GM12878 (cell line): ENCODE results near the gene RTN4RL1. TPM values are rescaled to one million over a fixed set of nuclear protein-coding genes. Genes with fewer than 3 reads are reported as not detected.

Experiments
- ATAC-seq: fragments of 200-7000 bp; cut with Tn5 transposase; 3 replicates; pipeline ENCODE4 v1.9.1; 2020; ENCODE audit warnings: mild to moderate bottlenecking, moderate library complexity
- BruUV-seq: library from RNA; stranded (reverse); fragments of 400-500 nt; replicated peaks from 2 replicates; lab custom pipeline; 2021; lab: Mats Ljungman, UMichigan
- CTCF ChIA-PET: fragments of 300-600 bp; sonication (Branson Sonifier 250); formaldehyde crosslinking; extraction: SDS; loops from one replicate; lab custom pipeline; 2021; ENCODE audit warnings: inconsistent platforms; lab: Yijun Ruan, JAX
- POLR2A ChIA-PET: fragments of 350-600 bp; formaldehyde crosslinking; extraction: SDS; loops from one replicate; lab custom pipeline; 2021; ENCODE audit warnings: inconsistent platforms; lab: Charles Lee
- RAD21 ChIA-PET: fragments of 300-600 bp; sonication (Branson Sonifier 250); formaldehyde crosslinking; loops from one replicate; lab custom pipeline; 2023; ENCODE audit warnings: antibody characterized with exemption; ENCODE audit not compliant: unreplicated experiment; lab: Charles Lee
- SMC1A ChIA-PET: fragments of 300-600 bp; sonication (Branson Sonifier 250); formaldehyde crosslinking; loops from one replicate; lab custom pipeline; 2023; ENCODE audit not compliant: unreplicated experiment, uncharacterized antibody; lab: Charles Lee
- DNase-seq: peaks from one replicate; pipeline ENCODE4 v3.0.0-alpha.2; 2011; ENCODE audit warnings: low read depth, low spot score
- FAIRE-seq: peaks from 3 replicates; lab custom pipeline; 2011; peaks lifted over from hg19 to GRCh38; lab: Jason Lieb, UNC
- H2AFZ ChIP-seq: 2 replicates; pipeline ENCODE4 v1.6.0; 2011; ENCODE audit warnings: low read depth, low read length, control low read depth; ENCODE audit not compliant: control insufficient read depth
- H3K27ac ChIP-seq: 2 replicates; pipeline ENCODE4 v1.5.1; 2011; ENCODE audit warnings: control low read depth; ENCODE audit not compliant: control insufficient read depth, insufficient read depth
- H3K27me3 ChIP-seq, 2 experiments: replicated peaks in 1 of 2; 2 replicates each; pipeline versions ENCODE4 v1.6.0 to v1.6.1; 2011; ENCODE audit warnings: low read length in 1 of 2; ENCODE audit not compliant: control insufficient read depth in 2 of 2, insufficient read depth in 2 of 2
- H3K36me3 ChIP-seq, 2 experiments: 2 replicates each; pipeline ENCODE4 v1.5.1; 2011; ENCODE audit warnings: low read length in 1 of 2; ENCODE audit not compliant: control insufficient read depth in 2 of 2, insufficient read depth in 2 of 2
- H3K4me1 ChIP-seq: 2 replicates; pipeline ENCODE4 v1.6.1; 2011; ENCODE audit warnings: mild to moderate bottlenecking, low read length, moderate library complexity, mixed read lengths; ENCODE audit not compliant: control insufficient read depth, insufficient read depth
- H3K4me2 ChIP-seq: 2 replicates; pipeline ENCODE4 v1.6.0; 2011; ENCODE audit warnings: control low read depth; ENCODE audit not compliant: control insufficient read depth, insufficient read depth
- H3K4me3 ChIP-seq: fragments of 200-600 bp; sonication (generic); 2 replicates; pipeline ENCODE4 v1.5.1; 2016
- H3K79me2 ChIP-seq: 2 replicates; pipeline ENCODE4 v1.6.0; 2011; ENCODE audit warnings: low read length; ENCODE audit not compliant: control insufficient read depth, insufficient read depth
- H3K9ac ChIP-seq: 2 replicates; pipeline ENCODE4 v1.8.0; 2011; ENCODE audit warnings: low read length, control low read depth, mixed read lengths; ENCODE audit not compliant: control insufficient read depth, insufficient read depth
- H3K9me3 ChIP-seq: replicated peaks from 3 replicates; pipeline ENCODE4 v1.5.1; 2011; ENCODE audit warnings: mild to moderate bottlenecking, low read length; ENCODE audit not compliant: control insufficient read depth, insufficient read depth
- H4K20me1 ChIP-seq: 2 replicates; pipeline ENCODE4 v1.6.0; 2011; ENCODE audit not compliant: control insufficient read depth, insufficient read depth
- BHLHE40 ChIP-seq, 2 experiments: fragments of 450-650 bp in 1 of 2; IDR thresholded peaks; 2 replicates each; pipeline ENCODE4 v1.6.1; 2011 to 2017; ENCODE audit warnings: low read depth in 2 of 2, borderline replicate concordance in 1 of 2, improper control_type of control experiment in 1 of 2, low read length in 1 of 2, mild to moderate bottlenecking in 1 of 2
- FOS ChIP-seq: IDR thresholded peaks from 3 replicates; pipeline ENCODE4 v1.6.1; 2011; ENCODE audit warnings: borderline replicate concordance; ENCODE audit not compliant: insufficient read length; ENCODE audit errors: extremely low read depth
- IRF4 ChIP-seq: IDR thresholded peaks from 2 replicates; pipeline ENCODE4 v1.6.1; 2011; ENCODE audit warnings: low read depth, low read length
- MLLT1 ChIP-seq: fragments of 450-650 bp; IDR thresholded peaks from 2 replicates; pipeline ENCODE4 v1.6.1; 2016; ENCODE audit warnings: mild to moderate bottlenecking
- MTA2 ChIP-seq: fragments of 450-650 bp; IDR thresholded peaks from 2 replicates; pipeline ENCODE4 v1.6.1; 2016; ENCODE audit warnings: low read depth, mild to moderate bottlenecking, moderate library complexity
- NFYB ChIP-seq: IDR thresholded peaks from 2 replicates; pipeline ENCODE4 v1.6.1; 2011; ENCODE audit warnings: low read depth, mild to moderate bottlenecking, low read length, improper control_type of control experiment, moderate library complexity; ENCODE audit not compliant: insufficient read depth
- PAX5 ChIP-seq: IDR thresholded peaks from 2 replicates; pipeline ENCODE4 v1.6.1; 2011; ENCODE audit warnings: low read depth, low read length, borderline replicate concordance
- PKNOX1 ChIP-seq: fragments of 450-650 bp; IDR thresholded peaks from 2 replicates; pipeline ENCODE4 v1.6.1; 2016; ENCODE audit warnings: mild to moderate bottlenecking
- RUNX3 ChIP-seq: IDR thresholded peaks from 2 replicates; pipeline ENCODE4 v1.6.1; 2012; ENCODE audit warnings: low read length, inconsistent platforms
- TBL1XR1 ChIP-seq: IDR thresholded peaks from 2 replicates; pipeline ENCODE4 v1.6.1; 2012; ENCODE audit warnings: low read depth, low read length, improper control_type of control experiment
- WGBS: methylation state at CpG from one replicate; pipeline ENCODE4 v1.1.6; 2016; ENCODE audit warnings: low lambda C conversion rate; ENCODE audit not compliant: insufficient replicate concordance, insufficient coverage; ENCODE audit errors: missing lambda C conversion rate; 5-methylcytosine and 5-hydroxymethylcytosine counted together
- in situ Hi-C: fragments of 300-500 bp; cut with MboI; formaldehyde crosslinking; loops from 9 replicates; pipeline ENCODE4 v1.14.3; 2018; ENCODE audit warnings: mixed read lengths
- intact Hi-C: fragments of 100-400 bp; cut with micrococcal nuclease; formaldehyde crosslinking; loops from one replicate; pipeline ENCODE4 v1.14.2; 2022; ENCODE audit not compliant: unreplicated experiment
- polyA plus RNA-seq, 11 experiments: library from polyadenylated mRNA; depleted of rRNA in 4 of 11; unstranded in 6 of 11; stranded (reverse) in 5 of 11; fragments of >200 nt; fragmentation: Nextera tagmentation in 4 of 11; fragmentation: Illumina TruSeq in 1 of 11; extraction: Ambion mirVana in 4 of 11; extraction: Trizol in 1 of 11; gene quantifications; 1 replicate in 1 of 11; 2 replicates in 10 of 11; pipeline versions ENCODE4 v1.2.1 to v1.2.3, GENCODE V29; 2011 to 2016; ENCODE audit warnings: inconsistent platforms in 2 of 11, missing spikeins in 2 of 11, low read depth in 1 of 11
- total RNA-seq, 4 experiments: library from RNA; depleted of rRNA in 3 of 4; stranded (reverse); fragments of >200 nt in 3 of 4; fragmentation: Illumina TruSeq in 1 of 4; extraction: Trizol in 1 of 4; gene quantifications; 2 replicates each; pipeline versions ENCODE4 v1.2.1 to v1.2.3, GENCODE V29; 2013 to 2021

The RTN4RL1 gene
- total and polyA plus RNA-seq, 10 of the 15 experiments (the other 5 are each of a cell fraction or from before 2014, with no cell fraction given): 0.08 to 0.11 (median 0.10) TPM; not detected in 7

- no peaks in the 10 kb centered on the region for H3K79me2 ChIP-seq
- H3K9me3 ChIP-seq: no peaks in the 10 kb centered on the region; the same call in 2 of the 3 replicates
- TF ChIP-seq PKNOX1 (no peak), IRF4 (no peak), BHLHE40 (IDR thresholded peaks at IDR 0.05; ENCODE audit: borderline replicate concordance in 1 of 2, low read depth in 2 of 2, low read length in 1 of 2) (peak; percentile 71 to 88), MTA2 (no peak), NFYB (no peak), TBL1XR1 (no peak), MLLT1 (peak; percentile 53; the same call in 1 of the 2 replicates), FOS (no peak), PAX5 (peak; percentile 78; the same call in 1 of the 2 replicates), RUNX3 (peak; percentile 64)
- H3K36me3 ChIP-seq: no peaks in the 10 kb centered on the region
- intact Hi-C loops: no loop called here
- ChIA-PET CTCF (interaction anchor here (0.8 kb wide), 2 partner anchors 11 to 108 kb away, joined by 3 read pairs; no protein-coding TSS in a partner anchor), RAD21 (interaction anchor here (1.4 kb wide), 1 partner anchor 11 kb away, joined by 3 read pairs; no protein-coding TSS in a partner anchor), POLR2A (no interaction called here), SMC1A (no interaction called here)
- H3K4me2 ChIP-seq: peak overlapping the region; percentile 15
- peaks cover 10% of the 10 kb centered on the region for H3K4me1 ChIP-seq
- BruUV-seq: no TSS peak
- no peak overlapping the region for H2AFZ ChIP-seq
- DNase-seq: no peak
- H3K27ac ChIP-seq: no peak overlapping the region
- ATAC-seq: peak; percentile 93
- 37% methylated on average over 18 of the region's 19 CpGs for WGBS
- H3K4me3 ChIP-seq: no peak overlapping the region
- no peak overlapping the region for H3K9ac ChIP-seq
- FAIRE-seq: peak; percentile 62
- in situ Hi-C loops: loop anchor here (25.0 kb wide), 1 partner anchor 105 kb away; no protein-coding TSS in a partner anchor
- H3K27me3 ChIP-seq: peaks cover 1 to 5% of the 10 kb centered on the region in 2 experiments; a peak in 3 of 4 replicates
- H4K20me1 ChIP-seq: no peaks in the 10 kb centered on the region
Measured at GRCh38 chr17:2017274-2017941, 7.7 kb downstream of the RTN4RL1 start.
